HCT116 (cell line): ENCODE results near the gene CYTH2. TPM values are rescaled to one million over a fixed set of nuclear protein-coding genes. Genes with fewer than 3 reads are reported as not detected.

Experiments used
- ATAC-seq: fragments of 200-7000 bp; cut with Tn5 transposase; 2 replicates; pipeline ENCODE4 v1.9.1; 2020; ENCODE audit warnings: mild to moderate bottlenecking, moderate library complexity
- BruUV-seq: library from RNA; stranded (reverse); fragments of 400-500 nt; replicated peaks from 2 replicates; lab custom pipeline; 2021; lab: Mats Ljungman, UMichigan
- CTCF ChIA-PET: fragments of 300-600 bp; sonication (Branson Sonifier 250); formaldehyde crosslinking; loops from one replicate; lab custom pipeline; 2021; ENCODE audit warnings: antibody characterized with exemption; lab: Charles Lee
- POLR2A ChIA-PET: fragments of 300-600, 350-600 bp; sonication (Branson Sonifier 250); formaldehyde crosslinking; loops from one replicate; lab custom pipeline; 2021; ENCODE audit warnings: antibody characterized with exemption; lab: Charles Lee
- RAD21 ChIA-PET, 2 experiments: fragments of 300-600 bp; sonication (Branson Sonifier 250); formaldehyde crosslinking; loops; one replicate each; lab custom pipeline; 2023; ENCODE audit warnings: low total read pairs in 2 of 2; ENCODE audit not compliant: uncharacterized antibody in 2 of 2, unreplicated experiment in 2 of 2, low non-redundant PET in 1 of 2; lab: Charles Lee
- DNase-seq: peaks from one replicate; pipeline ENCODE4 v3.0.0-alpha.2; 2010; ENCODE audit warnings: low read depth, low spot score
- H2AFZ ChIP-seq: fragments of 200-600 bp; shearing (Covaris generic), sonication (generic); 2 replicates; pipeline ENCODE4 v1.6.1; 2017; ENCODE audit warnings: low read depth, mixed run types, mixed read lengths, antibody characterized with exemption, low read length; ENCODE audit not compliant: poor library complexity, severe bottlenecking
- H3K27ac ChIP-seq: 2 replicates; pipeline ENCODE4 v1.5.1; 2012; ENCODE audit warnings: low read depth, low read length
- H3K27me3 ChIP-seq: fragments of 200-600 bp; sonication (generic); 2 replicates; pipeline ENCODE4 v1.6.1; 2016; ENCODE audit warnings: mixed run types, low read length, mixed read lengths; ENCODE audit not compliant: insufficient read depth
- H3K36me3 ChIP-seq, 2 experiments: fragments of 200-500 bp in 1 of 2; fragments of 200-600 bp in 1 of 2; sonication (Bioruptor generic) in 1 of 2; sonication (generic) in 1 of 2; 2 replicates each; pipeline versions ENCODE4 v1.5.1 to v1.6.1; 2014 to 2016; ENCODE audit warnings: low read length in 2 of 2, inconsistent platforms in 1 of 2, mixed read lengths in 1 of 2, mixed run types in 1 of 2; ENCODE audit not compliant: insufficient read depth in 2 of 2, control insufficient read depth in 1 of 2
- H3K4me1 ChIP-seq, 2 experiments: fragments of 200-600 bp in 1 of 2; sonication (generic) in 1 of 2; 2 replicates each; pipeline versions ENCODE4 v1.5.1 to v1.6.1; 2012 to 2017; ENCODE audit warnings: low read length in 2 of 2, inconsistent platforms in 1 of 2, mild to moderate bottlenecking in 1 of 2, mixed read lengths in 1 of 2, mixed run types in 1 of 2, moderate library complexity in 1 of 2; ENCODE audit not compliant: insufficient read depth in 2 of 2, control insufficient read depth in 1 of 2
- H3K4me2 ChIP-seq: fragments of 200-600 bp; sonication (generic); 2 replicates; pipeline ENCODE4 v1.6.1; 2017; ENCODE audit warnings: mixed run types, low read length, mixed read lengths
- H3K4me3 ChIP-seq, 2 experiments: fragments of 200-600 bp in 1 of 2; sonication (generic) in 1 of 2; replicated peaks in 1 of 2; 2 replicates each; pipeline ENCODE4 v1.5.1; 2011 to 2016; ENCODE audit warnings: low read length in 2 of 2, control low read depth in 1 of 2, low read depth in 1 of 2, mild to moderate bottlenecking in 1 of 2, mixed read lengths in 1 of 2, mixed run types in 1 of 2
- H3K79me2 ChIP-seq: fragments of 200-600 bp; sonication (generic); 2 replicates; pipeline ENCODE4 v1.6.1; 2017; ENCODE audit warnings: mild to moderate bottlenecking, mixed run types, low read length, moderate library complexity, mixed read lengths; ENCODE audit not compliant: insufficient read depth
- H3K9ac ChIP-seq: fragments of 200-600 bp; sonication (generic); 2 replicates; pipeline ENCODE4 v1.6.1; 2016; ENCODE audit warnings: low read length, mixed read lengths
- H3K9me2 ChIP-seq: fragments of 200-600 bp; sonication (generic), shearing (Covaris generic); 2 replicates; pipeline ENCODE4 v1.6.1; 2017; ENCODE audit warnings: mixed run types, mild to moderate bottlenecking, moderate library complexity; ENCODE audit not compliant: insufficient read depth
- H3K9me3 ChIP-seq, 2 experiments: fragments of 200-500 bp in 1 of 2; fragments of 200-600 bp in 1 of 2; sonication (Bioruptor generic) in 1 of 2; sonication (generic) in 1 of 2; 2 replicates each; pipeline ENCODE4 v1.6.1; 2014 to 2017; ENCODE audit warnings: low read length in 2 of 2, mixed read lengths in 2 of 2, inconsistent platforms in 1 of 2, low read depth in 1 of 2, mild to moderate bottlenecking in 1 of 2, mixed run types in 1 of 2, moderate library complexity in 1 of 2; ENCODE audit not compliant: control insufficient read depth in 1 of 2, insufficient read depth in 1 of 2
- H4K20me1 ChIP-seq: fragments of 200-600 bp; sonication (generic), shearing (Covaris generic); 2 replicates; pipeline ENCODE4 v1.6.1; 2017; ENCODE audit warnings: mixed run types, mild to moderate bottlenecking, moderate library complexity; ENCODE audit not compliant: insufficient read depth
- CBX3 ChIP-seq: IDR thresholded peaks from 2 replicates; pipeline ENCODE4 v1.6.1; 2012; ENCODE audit warnings: low read depth
- EGR1 ChIP-seq: IDR thresholded peaks from 2 replicates; pipeline ENCODE4 v1.6.1; 2012; ENCODE audit warnings: low read depth
- ELF1 ChIP-seq: IDR thresholded peaks from 2 replicates; pipeline ENCODE4 v1.6.1; 2012; ENCODE audit warnings: low read depth, borderline replicate concordance
- EZH2 ChIP-seq: fragments of 200-600 bp; sonication (generic); IDR thresholded peaks from 2 replicates; pipeline ENCODE4 v1.6.1; 2017; ENCODE audit warnings: antibody characterized with exemption, mixed run types
- EZH2phosphoT487 ChIP-seq: fragments of 200-600 bp; IDR thresholded peaks from 2 replicates; pipeline ENCODE4 v1.6.1; 2018; ENCODE audit warnings: antibody characterized with exemption, borderline replicate concordance
- JUND ChIP-seq: IDR thresholded peaks from 2 replicates; pipeline ENCODE4 v1.6.1; 2012
- POLR2AphosphoS5 ChIP-seq: IDR thresholded peaks from 2 replicates; pipeline ENCODE4 v1.6.1; 2011; ENCODE audit warnings: mild to moderate bottlenecking, low read depth, low read length, moderate library complexity
- RAD21 ChIP-seq: IDR thresholded peaks from 2 replicates; pipeline ENCODE4 v1.6.1; 2012; ENCODE audit warnings: low read depth, mild to moderate bottlenecking
- SP1 ChIP-seq: IDR thresholded peaks from 2 replicates; pipeline ENCODE4 v1.6.1; 2012; ENCODE audit warnings: low read depth
- SRF ChIP-seq: IDR thresholded peaks from 2 replicates; pipeline ENCODE4 v1.6.1; 2012; ENCODE audit warnings: low read depth
- YY1 ChIP-seq: IDR thresholded peaks from 2 replicates; pipeline ENCODE4 v1.6.1; 2011; ENCODE audit warnings: low read length, low read depth, moderate library complexity, mild to moderate bottlenecking; ENCODE audit not compliant: insufficient replicate concordance; ENCODE audit errors: extremely low read depth
- ZFX ChIP-seq: fragments of 450-650 bp; IDR thresholded peaks from 2 replicates; pipeline ENCODE4 v1.6.1; 2017
- intact Hi-C: fragments of 100-400 bp; cut with micrococcal nuclease; formaldehyde crosslinking; loops from 2 replicates; pipeline ENCODE4 v1.10.0; 2022
- total RNA-seq: library from RNA; stranded (reverse); gene quantifications from one replicate; pipeline ENCODE4 v1.2.1, GENCODE V29; 2021; ENCODE audit not compliant: unreplicated experiment
- TF ChIP-seq, protein P1 (sequence below): IDR thresholded peaks from 2 replicates; pipeline ENCODE4 v1.6.1; 2012; ENCODE audit warnings: low read depth
- TF ChIP-seq, protein P2 (sequence below): IDR thresholded peaks from 2 replicates; pipeline ENCODE4 v1.6.1; 2012
- TF ChIP-seq, protein P3 (sequence below): IDR thresholded peaks from 2 replicates; pipeline ENCODE4 v1.6.1; 2012

CYTH2 gene
- total RNA-seq, 1 experiment from 2014 or later = 75.3 TPM

DNA sequence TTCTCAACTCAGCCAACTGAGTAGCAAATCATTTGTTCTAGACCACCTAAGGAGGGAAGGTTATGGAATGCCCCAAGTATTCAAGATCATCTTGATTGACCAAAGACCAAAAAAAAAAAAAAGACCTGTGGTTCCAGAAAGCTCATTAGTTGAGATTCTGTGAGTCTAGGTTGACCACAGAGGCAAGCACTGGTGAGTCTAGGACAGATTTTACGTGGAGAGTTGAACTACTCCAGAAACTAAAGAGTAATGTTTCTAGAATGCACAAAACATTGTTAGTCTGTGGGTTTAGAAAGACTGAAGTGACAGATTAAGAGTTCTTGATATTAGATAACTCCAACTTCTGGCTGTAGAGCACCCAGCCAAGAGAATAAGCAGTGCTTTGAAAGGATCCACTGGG lies 4.0 kb upstream of the CYTH2 start (continued):
- TF ChIP-seq EGR1 = no peak
- no peak for TF ChIP-seq EZH2phosphoT487
- no peak for TF ChIP-seq EZH2
- TF ChIP-seq JUND = no peak

DNA sequence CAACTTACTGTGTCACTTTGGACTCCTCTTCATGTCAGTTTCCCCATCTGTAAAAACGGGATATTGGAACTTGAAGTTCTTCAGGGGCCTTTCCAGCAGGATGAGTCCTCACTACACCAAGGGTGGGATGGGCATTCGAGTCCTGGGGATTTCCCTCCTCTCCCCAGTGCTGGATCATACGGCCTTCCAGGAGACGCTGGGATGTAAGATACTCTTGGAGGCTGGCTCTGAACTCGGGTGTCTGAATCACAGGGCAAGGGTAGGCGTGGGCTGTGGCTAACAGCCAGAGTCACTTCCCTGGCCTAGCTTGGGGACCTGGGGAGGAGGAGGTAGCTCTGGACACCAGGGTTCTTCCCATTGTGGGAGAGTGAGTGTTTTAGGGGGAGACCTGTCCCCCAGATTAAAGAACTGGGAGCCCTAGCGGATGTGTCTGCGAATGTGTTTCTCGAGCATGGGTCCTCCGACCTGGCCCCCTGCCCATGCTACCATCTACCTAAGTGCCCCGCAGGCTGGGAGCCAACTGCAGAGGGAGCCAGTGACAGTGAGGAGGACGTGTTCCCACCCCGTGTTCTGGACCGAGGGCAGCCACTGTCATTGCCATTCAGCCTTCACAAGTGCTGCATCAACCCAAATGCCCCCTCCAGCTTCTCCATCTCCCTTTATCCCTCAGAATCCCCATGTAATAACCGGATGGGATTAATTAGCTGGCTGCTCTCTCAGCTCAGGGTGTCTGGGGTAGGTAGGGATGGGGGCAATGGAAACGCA lies 2.4 kb upstream of the CYTH2 start:
- H3K9ac ChIP-seq = no peak overlapping the region
- no peaks in the 10 kb centered on the region for H3K9me3 ChIP-seq
- POLR2A ChIA-PET = no interaction called here
- no peak overlapping the region for H2AFZ ChIP-seq
- no peak for DNase-seq
- H3K27me3 ChIP-seq = no peaks in the 10 kb centered on the region
- intact Hi-C loops = no loop called here
- H3K4me2 ChIP-seq = peak overlapping the region; percentile 10; the same call in 1 of the 2 replicates
- CTCF ChIA-PET = no interaction called here
- no peaks in the 10 kb centered on the region for H3K9me2 ChIP-seq
- no peak for ATAC-seq
- peaks cover 11 to 25% of the 10 kb centered on the region in 2 experiments for H3K4me1 ChIP-seq
- no peak overlapping the region for H3K27ac ChIP-seq
- RAD21 ChIA-PET = no interaction called here
- H3K79me2 ChIP-seq = peaks cover 18% of the 10 kb centered on the region
- H3K4me3 ChIP-seq = no peak overlapping the region
- TF ChIP-seq CBX3 (no peak), EZH2 (no peak), POLR2AphosphoS5 (no peak), RAD21 (no peak), ZFX (no peak)
- TF ChIP-seq, all 23 proteins: peak for 0
- H4K20me1 ChIP-seq = no peaks in the 10 kb centered on the region
- no TSS peak for BruUV-seq
- H3K36me3 ChIP-seq = peaks cover 8 to 20% of the 10 kb centered on the region in 2 experiments

DNA sequence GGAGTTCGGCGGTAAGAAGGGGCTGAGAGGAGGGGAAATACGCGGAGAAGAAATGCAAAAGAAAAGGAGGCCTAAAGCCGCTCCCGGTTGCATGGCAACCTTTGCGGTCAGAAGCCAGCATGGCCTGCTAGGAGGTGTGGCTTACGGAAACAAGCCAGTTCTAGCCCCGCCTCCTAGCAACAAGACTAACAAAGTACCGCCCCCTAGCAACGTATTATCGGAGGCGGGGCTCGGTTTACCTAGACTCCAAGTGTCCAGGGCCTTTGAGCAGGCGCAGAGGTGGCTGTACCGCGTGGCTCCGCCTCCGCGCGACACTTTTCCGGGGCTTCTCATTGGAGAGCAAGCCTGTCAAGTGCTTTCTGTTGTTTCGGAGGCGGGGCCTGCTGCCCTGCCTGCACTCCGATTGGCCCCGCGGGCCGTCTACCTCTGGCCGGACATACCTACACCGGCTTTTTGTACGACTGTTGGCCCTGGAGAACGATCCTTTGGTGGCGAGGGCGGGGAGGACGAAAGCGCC lies 339 bp upstream of the CYTH2 start:
- Histone ChIP-seq H3K4me3 (peak overlapping the region; percentile 88 to 90), H3K4me1 (peaks cover 11 to 25% of the 10 kb centered on the region in 2 experiments), H3K9ac (peak overlapping the region; percentile 96), H4K20me1 (no peaks in the 10 kb centered on the region), H3K27ac (peak overlapping the region; percentile 94), H3K27me3 (no peaks in the 10 kb centered on the region), H3K36me3 (peaks cover 23 to 28% of the 10 kb centered on the region in 2 experiments), H2AFZ (no peak overlapping the region), H3K79me2 (peaks cover 18% of the 10 kb centered on the region), H3K9me3 (no peaks in the 10 kb centered on the region), H3K9me2 (no peaks in the 10 kb centered on the region), H3K4me2 (peak overlapping the region; percentile 93)
- peak; percentile 99 for DNase-seq
- POLR2A ChIA-PET = no interaction called here
- CTCF ChIA-PET = no interaction called here
- BruUV-seq = no TSS peak
- intact Hi-C loops = loop anchor here (2.0 kb wide), 1 partner anchor 20 kb away; no protein-coding TSS in a partner anchor
- RAD21 ChIA-PET = no interaction called here
- ATAC-seq = peak; percentile 91
- peak; percentile 99 for TF ChIP-seq SP1
- TF ChIP-seq EGR1 = no peak; the same call in 1 of the 2 replicates
- peak; percentile 46 for TF ChIP-seq YY1
- TF ChIP-seq, protein P1, sequence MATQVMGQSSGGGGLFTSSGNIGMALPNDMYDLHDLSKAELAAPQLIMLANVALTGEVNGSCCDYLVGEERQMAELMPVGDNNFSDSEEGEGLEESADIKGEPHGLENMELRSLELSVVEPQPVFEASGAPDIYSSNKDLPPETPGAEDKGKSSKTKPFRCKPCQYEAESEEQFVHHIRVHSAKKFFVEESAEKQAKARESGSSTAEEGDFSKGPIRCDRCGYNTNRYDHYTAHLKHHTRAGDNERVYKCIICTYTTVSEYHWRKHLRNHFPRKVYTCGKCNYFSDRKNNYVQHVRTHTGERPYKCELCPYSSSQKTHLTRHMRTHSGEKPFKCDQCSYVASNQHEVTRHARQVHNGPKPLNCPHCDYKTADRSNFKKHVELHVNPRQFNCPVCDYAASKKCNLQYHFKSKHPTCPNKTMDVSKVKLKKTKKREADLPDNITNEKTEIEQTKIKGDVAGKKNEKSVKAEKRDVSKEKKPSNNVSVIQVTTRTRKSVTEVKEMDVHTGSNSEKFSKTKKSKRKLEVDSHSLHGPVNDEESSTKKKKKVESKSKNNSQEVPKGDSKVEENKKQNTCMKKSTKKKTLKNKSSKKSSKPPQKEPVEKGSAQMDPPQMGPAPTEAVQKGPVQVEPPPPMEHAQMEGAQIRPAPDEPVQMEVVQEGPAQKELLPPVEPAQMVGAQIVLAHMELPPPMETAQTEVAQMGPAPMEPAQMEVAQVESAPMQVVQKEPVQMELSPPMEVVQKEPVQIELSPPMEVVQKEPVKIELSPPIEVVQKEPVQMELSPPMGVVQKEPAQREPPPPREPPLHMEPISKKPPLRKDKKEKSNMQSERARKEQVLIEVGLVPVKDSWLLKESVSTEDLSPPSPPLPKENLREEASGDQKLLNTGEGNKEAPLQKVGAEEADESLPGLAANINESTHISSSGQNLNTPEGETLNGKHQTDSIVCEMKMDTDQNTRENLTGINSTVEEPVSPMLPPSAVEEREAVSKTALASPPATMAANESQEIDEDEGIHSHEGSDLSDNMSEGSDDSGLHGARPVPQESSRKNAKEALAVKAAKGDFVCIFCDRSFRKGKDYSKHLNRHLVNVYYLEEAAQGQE = no peak
- TF ChIP-seq ZFX = no peak
- no peak for TF ChIP-seq EZH2phosphoT487
- TF ChIP-seq, protein P2, sequence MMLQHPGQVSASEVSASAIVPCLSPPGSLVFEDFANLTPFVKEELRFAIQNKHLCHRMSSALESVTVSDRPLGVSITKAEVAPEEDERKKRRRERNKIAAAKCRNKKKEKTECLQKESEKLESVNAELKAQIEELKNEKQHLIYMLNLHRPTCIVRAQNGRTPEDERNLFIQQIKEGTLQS = no peak
- TF ChIP-seq ELF1 = no peak
- TF ChIP-seq, protein P3, sequence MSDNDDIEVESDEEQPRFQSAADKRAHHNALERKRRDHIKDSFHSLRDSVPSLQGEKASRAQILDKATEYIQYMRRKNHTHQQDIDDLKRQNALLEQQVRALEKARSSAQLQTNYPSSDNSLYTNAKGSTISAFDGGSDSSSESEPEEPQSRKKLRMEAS = no peak
- no peak for TF ChIP-seq SRF
- no peak for TF ChIP-seq JUND
